Anterior cingulate cortex (tissue), 58 donors: Measurements from ENCODE around the gene RNF224.

ENCODE experiments used
- DNase-seq, 58 donors: peaks; one replicate each; lab custom pipeline; 2025; lab: John Stamatoyannopoulos, UW

RNF224 gene

DNA sequence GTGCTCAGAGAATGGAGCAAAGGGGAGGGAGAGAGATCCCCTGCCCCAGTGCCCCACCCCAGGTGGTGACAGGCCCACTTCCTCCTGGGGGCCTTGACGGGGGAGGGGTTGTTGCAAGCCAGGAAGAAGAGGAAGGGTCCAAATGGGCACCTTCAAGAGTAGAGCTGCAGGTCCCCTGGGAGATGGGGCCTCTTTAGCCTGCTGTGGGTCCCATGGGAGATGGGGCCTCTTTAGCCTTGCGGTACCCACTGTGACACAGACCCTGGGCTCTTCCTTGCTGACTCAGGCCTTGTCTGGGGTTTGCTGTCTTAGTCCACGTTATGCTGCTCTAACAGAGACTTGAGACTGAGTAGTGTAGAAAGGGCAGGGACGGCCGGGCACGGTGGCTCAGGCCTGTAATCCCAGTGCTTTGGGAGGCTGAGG is 40.6 kb downstream of the RNF224 start:
- DNase-seq, result no peak

DNA sequence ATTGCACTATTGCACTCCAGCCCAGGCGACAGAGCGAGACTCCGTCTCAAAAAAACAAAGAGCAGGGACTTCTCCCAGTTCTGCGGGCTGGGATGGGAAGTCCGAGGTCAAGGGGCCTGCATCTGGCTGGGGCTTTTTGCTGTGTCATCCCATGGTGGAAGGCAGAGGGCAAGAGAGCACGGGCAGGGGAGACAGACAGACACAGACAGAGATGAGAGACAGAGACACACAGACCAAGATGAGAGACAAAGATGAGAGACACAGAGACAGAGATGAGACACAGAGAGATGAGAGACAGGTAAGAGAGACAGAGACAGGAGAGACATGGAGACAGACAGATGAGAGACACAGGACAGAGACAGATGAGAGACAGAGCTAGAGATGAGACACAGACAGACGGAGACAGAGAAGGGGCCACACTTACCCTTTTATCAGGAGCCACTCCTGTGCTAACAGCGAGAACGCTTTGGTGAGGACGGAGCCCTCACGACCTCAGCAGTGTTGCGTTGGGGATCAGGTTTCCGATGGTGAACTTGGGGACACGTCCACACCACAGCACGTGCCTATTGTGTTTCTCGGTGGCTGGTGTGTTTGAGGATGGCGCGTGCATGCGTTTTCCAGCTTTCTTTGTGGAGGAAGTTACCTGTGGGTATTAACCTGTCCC is 41.4 kb downstream of the RNF224 start:
- no peak for DNase-seq

DNA sequence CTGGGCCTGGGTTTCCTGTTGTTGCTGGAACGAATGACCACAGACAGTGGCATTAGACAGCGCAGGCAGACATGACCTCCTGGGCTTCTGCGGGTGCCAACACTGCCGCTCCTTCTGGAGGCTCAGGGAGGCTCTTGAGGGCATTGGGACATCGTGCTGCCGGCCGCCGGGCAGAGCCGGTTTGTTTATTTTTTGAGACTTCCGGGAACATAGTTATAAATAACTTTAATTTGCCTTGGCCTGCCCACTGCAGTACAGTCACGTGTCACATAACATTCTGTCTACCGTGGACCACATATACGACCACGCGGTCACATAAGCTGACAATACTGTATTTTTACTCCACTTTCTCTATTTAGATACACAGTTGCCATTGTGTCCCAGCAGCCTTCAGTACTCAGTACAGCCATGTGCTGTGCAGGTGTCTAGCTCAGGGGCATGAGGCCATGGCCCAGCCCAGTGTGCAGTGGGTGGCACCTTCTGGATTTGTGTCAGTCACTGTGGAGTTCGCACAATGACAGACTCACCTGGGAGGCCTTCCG is 42.0 kb downstream of the RNF224 start:
- DNase-seq, result no peak

DNA sequence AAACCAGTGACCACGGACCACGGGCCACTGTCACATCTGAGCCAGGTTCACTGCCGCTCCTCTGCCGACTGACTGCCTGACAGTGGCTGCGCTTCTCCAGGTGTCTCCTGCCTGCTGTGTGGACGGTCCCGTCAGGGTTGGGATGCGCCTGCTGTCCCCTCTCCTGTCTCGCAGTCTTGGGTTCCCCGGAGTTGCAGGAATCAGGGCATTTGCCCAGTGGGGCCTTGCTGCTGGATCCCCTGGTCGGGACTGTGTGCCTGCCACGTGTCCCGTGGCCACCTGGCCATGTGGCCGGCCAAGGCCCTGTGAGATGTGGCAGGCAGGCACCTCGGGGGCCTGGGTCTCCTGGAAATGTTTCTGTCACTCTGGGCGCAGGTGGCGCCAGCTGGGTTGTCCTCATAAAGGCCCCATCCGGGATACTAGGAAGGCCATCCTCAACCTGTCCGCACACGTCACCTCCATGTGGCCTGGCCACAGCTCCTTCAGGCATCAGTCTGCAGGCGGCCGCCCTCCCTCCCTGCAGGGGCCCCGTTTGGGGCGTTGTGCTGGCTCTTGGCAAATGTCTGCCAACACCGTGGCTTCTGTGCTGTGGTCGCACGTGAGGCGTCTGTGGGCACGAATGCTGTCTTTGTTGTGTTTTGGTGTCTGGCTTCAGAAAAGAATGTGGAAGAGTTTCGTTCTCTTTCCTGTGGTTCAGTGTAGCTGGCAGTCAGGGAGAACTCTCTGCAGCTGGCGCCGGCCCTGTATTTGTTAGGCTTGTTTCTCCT is 43.8 kb downstream of the RNF224 start:
- no peak for DNase-seq

DNA sequence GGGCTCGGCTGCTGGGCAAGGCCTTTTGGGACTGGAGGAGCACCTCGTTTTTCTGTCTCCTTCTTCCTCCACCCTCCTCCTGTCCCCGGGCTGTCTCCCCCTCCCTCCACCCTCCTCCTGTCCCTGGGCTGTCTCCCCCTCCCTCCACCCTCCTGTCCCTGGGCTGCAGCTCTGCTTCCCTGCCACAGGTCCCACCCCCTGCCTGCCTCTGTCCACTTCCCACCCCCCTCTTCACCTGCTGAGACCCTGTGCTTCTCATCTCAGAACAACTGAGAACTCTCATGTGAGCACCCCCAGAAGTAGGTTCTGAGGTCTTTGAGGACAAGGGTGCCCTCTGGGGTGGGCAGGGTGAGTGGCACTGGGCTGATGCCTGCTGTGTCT is 44.4 kb downstream of the RNF224 start:
- no peak for DNase-seq

DNA sequence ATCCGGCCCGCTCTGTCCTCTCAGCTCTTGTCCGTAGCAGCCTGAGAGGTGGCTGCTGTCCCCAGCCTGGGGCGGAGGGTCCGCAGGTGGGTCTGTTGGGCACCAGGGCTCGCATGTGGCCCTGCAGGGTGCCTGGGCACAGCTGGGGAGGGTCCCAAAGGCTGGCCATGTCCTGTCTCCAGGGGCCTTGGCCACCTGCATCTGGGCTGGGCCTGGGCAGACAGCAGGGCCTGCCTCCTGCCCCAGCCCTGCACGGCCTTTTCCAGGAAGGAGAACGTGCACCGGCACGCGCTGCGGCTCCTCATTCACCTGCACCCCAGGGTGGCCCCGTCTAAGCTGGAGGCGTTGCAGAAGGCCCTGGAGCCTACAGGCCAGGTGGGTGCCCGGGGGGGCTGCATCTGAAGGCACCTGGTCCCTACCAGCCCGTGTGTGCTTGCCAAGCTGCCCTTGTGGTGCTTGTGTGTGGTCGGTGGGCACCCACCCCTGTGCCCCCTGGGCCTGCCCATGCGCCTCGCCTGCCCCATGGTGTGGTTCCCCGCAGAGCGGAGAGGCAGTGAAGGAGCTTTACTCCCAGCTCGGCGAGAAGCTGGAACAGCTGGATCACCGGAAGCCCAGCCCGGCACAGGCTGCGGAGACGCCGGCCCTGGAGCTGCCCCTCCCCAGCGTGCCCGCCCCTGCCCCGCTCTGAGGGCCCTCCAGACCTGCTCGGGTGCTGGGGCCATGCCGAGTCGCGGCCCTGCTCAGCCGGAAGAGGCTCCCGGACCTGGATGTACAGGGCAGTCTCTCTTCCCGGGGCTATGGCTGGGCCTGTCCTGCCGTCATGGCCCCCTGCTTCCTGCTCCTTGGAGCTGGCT is 45.2 kb downstream of the RNF224 start:
- DNase-seq, result no peak

DNA sequence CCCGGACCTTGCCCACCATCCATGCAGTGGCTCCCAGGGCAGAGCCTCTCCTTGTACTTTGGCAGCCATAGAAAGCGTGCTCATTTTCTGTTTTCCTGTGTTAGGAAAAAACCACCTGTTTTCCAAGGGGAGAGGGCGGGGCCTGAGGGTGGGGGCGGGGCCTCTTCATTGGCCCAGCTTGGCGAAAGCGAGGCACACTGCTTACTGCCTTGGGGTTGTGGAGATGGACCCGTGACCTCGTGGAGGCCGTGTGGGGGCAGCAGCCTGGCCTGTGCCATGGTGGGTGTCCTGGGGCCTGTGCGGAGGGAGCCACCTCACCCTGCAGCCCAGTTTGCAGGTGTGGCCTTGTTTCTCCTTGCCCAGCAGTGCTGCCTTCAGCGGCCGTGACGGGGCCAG is 45.8 kb downstream of the RNF224 start:
- DNase-seq, result no peak

DNA sequence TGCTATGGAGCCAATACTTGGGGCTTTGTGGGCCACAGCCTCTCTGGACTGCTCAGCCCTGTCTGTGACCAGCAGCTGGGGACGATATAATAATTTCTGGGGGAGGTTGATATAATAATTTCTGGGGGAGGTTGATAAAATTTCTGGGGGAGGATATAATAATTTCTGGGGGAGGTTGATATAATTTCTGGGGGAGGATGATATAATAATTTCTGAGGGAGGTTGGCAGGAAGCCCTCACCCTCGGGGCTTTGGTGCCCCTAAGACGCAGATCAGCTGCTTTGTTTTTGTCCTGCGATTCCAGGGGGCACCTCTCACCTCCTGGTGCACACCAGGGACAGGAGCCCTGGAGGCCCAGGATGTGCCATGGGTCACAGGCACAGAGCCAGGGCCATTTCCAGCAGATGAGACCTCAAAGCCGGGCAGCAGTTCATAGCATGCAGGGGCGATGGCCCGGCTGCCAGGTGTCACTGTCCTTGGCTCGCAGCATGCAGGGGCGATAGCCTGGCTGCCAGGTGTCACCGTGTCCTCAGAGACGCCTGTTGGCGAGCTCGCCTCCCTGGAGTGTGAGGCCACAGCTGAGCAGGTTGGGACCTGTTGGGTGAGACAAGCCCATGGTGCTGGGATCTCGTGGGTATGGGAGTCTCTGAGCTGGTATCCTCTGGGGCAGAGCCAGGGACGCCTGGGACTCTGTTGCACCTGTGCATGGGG is 46.5 kb downstream of the RNF224 start:
- no peak for DNase-seq

DNA sequence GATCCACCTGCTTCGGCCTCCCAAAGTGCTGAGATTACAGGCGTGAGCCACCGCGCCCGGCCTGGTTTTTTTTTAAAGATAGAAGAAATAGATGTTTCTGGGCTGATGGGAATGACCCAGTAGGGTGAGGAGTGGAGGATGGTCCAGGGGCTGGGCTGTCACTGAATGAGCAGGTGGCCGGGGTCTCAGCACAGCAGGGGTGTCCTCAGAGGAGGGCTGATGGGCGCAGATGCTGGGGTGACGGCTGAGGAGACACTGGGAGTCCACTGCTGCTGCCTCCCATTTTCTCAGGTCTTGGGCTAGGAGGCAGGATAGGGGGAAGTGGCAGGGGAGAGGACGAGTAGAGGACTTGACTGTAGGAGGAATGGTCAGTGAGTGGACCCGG is 47.9 kb downstream of the RNF224 start:
- DNase-seq, result no peak

DNA sequence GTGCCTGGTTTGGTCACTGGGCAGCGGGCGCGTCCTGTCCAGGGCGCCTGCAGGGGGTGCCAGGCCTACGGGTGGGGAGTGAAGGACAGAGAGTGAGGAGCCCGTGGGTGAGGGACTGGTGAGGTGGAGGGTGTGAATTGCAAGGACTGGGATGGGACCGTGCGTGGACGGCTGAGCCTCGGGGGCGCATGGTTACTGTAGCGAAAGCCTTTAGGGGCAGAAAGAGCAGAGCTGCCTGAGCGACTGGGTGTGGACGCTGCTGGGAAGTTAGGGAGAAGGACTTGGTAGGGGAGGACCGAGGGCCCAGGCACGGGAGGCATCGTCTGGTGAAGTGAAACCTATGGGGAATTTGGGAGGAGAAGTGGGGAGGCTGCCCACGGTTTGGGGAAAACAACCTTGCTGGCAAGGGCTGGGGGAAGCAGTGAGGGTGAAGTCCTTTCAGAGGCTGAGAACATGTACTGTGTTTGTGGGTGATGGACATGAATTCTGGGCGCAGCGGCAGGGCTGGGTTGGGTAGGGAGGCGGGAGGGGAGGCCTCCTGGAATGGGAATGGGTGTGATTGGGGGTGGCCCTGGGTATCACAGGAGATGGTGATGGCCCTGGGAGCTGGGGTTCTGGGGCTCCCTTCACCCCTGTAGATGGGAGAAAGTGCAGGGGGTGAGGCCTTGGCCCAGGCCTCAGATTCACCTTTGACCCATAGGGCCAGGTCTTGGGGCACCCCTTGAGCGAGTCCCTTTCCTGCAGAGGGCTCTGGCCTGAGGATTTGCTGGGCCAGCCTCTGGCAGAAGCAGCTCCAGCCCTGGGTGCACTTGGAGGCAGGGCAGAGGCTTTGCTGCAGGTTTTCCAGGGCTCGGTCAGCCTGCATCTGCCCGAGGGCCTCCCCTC is 48.5 kb downstream of the RNF224 start:
- no peak for DNase-seq

DNA sequence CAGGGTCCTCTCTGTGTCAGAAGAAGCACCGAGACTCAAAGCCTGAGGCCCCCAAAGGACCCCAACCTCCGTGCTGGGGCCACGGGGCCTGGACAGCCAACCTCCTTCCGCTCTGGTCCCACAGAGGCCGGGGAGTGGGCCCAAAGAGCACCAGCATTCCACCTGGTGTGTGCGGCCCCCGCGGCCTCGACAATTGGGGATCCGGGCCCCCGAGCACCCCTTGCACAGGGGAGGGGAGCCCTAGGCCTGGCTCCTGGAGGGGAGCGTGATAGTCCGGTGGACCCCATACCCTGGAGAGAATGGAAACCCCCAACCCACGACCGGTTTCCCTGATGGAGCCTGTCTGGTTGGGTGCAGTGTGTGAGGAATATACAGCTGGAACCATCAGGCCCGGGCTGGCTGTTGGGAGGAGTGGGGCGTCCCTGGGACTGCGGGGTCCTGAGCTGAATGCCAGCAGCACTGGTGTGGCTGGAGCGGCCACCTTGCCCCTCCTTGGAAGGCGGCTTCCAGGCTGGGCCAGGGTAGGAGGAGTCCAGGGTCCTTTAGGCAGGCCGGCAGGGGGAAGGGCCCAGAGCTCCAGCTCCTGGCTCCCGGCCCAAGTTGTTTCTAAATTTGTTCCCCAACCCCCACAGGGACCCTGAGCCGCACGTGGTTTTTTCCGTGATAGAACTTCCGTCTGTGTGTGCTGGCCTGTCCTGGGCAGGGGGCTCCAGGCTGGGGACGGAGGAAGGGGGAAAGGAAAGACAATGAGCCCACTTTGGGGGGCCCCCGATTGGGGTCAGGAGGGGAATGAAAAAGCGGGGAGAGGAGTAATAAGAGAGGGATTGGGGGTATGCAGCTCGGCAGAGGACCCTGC is 49.4 kb downstream of the RNF224 start:
- DNase-seq, result peak in 1 of 58 donors; percentile 23

DNA sequence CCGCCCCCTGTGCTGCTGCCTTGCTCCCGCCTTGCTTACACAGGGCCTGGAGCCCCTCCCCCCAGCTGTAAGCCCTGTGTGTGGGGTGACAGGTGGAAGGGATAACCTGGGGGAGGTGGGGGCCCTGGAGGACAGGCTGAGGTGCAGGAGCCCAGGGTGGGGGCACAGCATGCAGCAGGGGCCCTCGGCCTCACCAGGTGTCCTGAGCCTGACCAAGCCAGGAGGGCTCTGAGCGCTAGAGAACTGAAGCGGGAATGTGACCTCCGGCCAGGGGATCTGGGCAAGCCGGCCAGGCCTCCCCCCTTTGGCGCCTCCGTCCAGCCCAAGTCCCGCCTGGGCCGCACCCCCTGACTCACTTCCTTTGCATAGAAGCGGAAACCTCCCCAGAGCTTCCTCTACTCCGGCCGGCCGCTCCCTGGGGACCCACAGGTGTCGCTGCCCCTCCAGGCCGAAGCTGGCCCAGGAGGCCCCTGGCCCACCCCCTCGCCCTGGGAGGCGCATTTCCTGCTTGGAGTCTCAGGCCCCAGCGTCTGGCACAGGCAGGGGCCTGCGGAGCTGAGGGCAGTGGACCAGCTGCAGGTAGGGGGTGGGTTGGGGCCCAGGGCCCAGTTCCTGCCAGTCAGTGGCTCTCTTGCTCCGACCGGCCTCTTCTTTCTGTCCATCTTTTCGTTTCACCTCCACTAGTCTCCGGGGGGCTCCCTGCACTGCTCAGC is 50.2 kb downstream of the RNF224 start, which contains the start of gene TOR4A:
TOR4A (plus strand) TSS at position 398 of the 713 bp plus-strand sequence. CDS start 964 bp downstream, outside the sequence.
- peak in 11 of 58 donors; percentile 12 to 39 (median 22) for DNase-seq

DNA sequence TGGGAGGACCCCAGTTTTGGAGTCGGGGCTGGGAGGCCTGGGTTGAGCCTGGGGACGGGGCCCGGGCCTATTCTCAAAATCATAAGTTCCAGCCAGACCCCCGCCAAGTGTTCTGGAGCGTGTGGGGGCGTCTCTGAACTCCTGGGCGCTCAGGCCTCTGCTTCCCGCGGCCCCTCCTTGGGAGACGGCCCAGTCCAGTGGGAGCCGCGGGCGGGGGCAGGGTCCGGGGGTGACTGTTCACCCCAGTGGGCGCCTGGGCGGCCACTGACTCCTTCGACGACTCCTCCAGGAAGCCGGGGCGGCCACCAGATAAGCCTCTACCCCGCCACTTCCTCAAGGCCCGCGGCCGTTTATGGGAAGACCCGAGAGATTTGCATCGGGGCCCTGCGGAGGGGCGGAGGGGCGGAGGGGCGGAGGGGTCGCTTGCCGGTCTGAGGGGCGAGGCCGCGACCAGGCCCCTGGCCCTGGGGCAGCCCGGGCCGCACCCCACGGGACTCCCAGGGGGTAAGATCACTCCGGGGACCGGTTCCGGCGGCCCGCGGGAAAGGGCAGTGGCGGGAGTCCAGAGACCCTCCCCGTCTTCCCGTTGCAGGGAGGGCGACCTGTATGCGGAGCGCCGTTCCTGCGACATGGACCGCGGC is 50.9 kb downstream of the RNF224 start:
- no peak for DNase-seq
